Lung (tissue), 13 donors: Measurements from ENCODE around the gene PTTG1. TPM values are rescaled to one million over a fixed set of nuclear protein-coding genes. Genes with fewer than 3 reads are reported as not detected.

Experiments
- ATAC-seq: fragments of 200-7000 bp; cut with Tn5 transposase; one replicate; pipeline ENCODE4 v1.9.1; 2020; ENCODE audit warnings: moderate number of reproducible peaks; ENCODE audit not compliant: insufficient read depth, low FRiP score
- DNase-seq, 3 donors: peaks; one replicate each; pipeline ENCODE4 v3.0.0-alpha.2; 2013 to 2017
- H3K27ac ChIP-seq, 2 donors: one replicate each; pipeline ENCODE4 v1.5.1; 2013; ENCODE audit warnings: mild to moderate bottlenecking in 2 of 2, moderate library complexity in 2 of 2, control low read depth in 1 of 2, inconsistent platforms in 1 of 2, low read depth in 1 of 2, low read length in 1 of 2
- H3K27me3 ChIP-seq, 3 donors: one replicate each; pipeline ENCODE4 v1.5.1; 2013; ENCODE audit warnings: low read length in 2 of 3; ENCODE audit not compliant: control insufficient read depth in 3 of 3, insufficient read depth in 3 of 3
- H3K36me3 ChIP-seq, 4 donors: one replicate each; pipeline ENCODE4 v1.5.1; 2013; ENCODE audit warnings: low read length in 4 of 4, mild to moderate bottlenecking in 1 of 4, moderate library complexity in 1 of 4; ENCODE audit not compliant: control insufficient read depth in 4 of 4, insufficient read depth in 4 of 4
- H3K4me1 ChIP-seq, 5 donors: one replicate each; pipeline ENCODE4 v1.5.1; 2013; ENCODE audit warnings: low read length in 5 of 5, mild to moderate bottlenecking in 2 of 5, moderate library complexity in 1 of 5; ENCODE audit not compliant: control insufficient read depth in 5 of 5, insufficient read depth in 5 of 5
- H3K4me3 ChIP-seq: one replicate; pipeline ENCODE4 v1.5.1; 2013; ENCODE audit warnings: mild to moderate bottlenecking, control low read depth, moderate library complexity
- H3K9ac ChIP-seq, 2 donors: one replicate each; pipeline ENCODE4 v1.5.1; 2013; ENCODE audit warnings: low read length in 2 of 2, control low read depth in 1 of 2; ENCODE audit not compliant: insufficient read depth in 1 of 2
- H3K9me3 ChIP-seq, 4 donors: one replicate each; pipeline ENCODE4 v1.5.1; 2013; ENCODE audit warnings: low read length in 3 of 4, mild to moderate bottlenecking in 1 of 4, moderate library complexity in 1 of 4; ENCODE audit not compliant: control insufficient read depth in 4 of 4, insufficient read depth in 3 of 4
- WGBS, 2 donors: extraction: QIAGEN DNeasy Blood & Tissue Kit; methylation state at CpG; one replicate each; pipeline ENCODE4 v1.1.7; 2013; 5-methylcytosine and 5-hydroxymethylcytosine counted together
- polyA plus RNA-seq, 2 donors: library from polyadenylated mRNA; stranded (reverse); fragments of 200-250 nt; gene quantifications; one replicate each; pipeline ENCODE4 v1.2.1, GENCODE V29; 2013
- small RNA-seq: library from RNA; depleted of rRNA; stranded (forward); fragments of <200 nt; gene quantifications from one replicate; pipeline ENCODE3, GENCODE V24; 2014; ENCODE audit warnings: low replicate concordance
- total RNA-seq, 2 donors: library from RNA; depleted of rRNA in 1 of 2; stranded (reverse); fragments of >200 nt in 1 of 2; gene quantifications; one replicate each; pipeline ENCODE4 v1.2.1, GENCODE V29; 2014 to 2021
- TF ChIP-seq, protein P1 (sequence below): IDR thresholded peaks from 2 replicates; pipeline ENCODE4 v1.5.1; 2012; ENCODE audit warnings: mild to moderate bottlenecking; ENCODE audit errors: control extremely low read depth, extremely low read depth
- donor health status: control.
- donor health status: control.
- donor health status: Bipolar disorder and iron deficiency.
- donor health status: healthy.
- donor health status: DM: yes; HTN: yes; CAD: no.

Gene PTTG1
- total and polyA plus RNA-seq, 4 donors: 4.0 to 29.2 (median 15.4) TPM

DNA sequence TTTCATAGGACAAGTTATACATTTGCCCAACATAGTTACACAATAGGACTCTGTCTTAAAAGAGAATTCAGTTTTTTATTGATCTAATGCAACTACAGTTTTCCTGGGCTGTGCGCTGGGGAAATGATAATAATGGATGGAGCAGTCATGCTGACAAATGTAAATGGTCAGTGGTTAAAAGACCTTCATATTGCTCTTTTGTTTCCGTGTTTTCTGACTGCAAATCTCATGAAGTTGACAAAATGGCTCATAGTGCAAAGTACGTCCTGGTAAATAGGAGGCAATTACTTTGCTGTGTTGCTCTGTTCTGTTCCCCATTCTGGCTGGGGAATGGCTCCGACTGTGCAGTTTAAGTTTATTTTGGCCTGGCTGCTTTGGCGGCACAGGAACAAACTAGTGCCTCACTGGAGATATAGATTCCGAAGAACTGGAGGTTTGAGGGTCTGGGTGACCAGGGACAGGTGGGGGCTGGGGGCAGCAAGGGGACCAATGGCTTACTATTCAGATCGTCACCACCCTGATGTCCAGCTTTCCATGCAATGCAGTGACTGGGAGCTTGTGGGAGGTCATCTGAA lies 54.3 kb downstream of the PTTG1 start:
- TF ChIP-seq, protein P1, sequence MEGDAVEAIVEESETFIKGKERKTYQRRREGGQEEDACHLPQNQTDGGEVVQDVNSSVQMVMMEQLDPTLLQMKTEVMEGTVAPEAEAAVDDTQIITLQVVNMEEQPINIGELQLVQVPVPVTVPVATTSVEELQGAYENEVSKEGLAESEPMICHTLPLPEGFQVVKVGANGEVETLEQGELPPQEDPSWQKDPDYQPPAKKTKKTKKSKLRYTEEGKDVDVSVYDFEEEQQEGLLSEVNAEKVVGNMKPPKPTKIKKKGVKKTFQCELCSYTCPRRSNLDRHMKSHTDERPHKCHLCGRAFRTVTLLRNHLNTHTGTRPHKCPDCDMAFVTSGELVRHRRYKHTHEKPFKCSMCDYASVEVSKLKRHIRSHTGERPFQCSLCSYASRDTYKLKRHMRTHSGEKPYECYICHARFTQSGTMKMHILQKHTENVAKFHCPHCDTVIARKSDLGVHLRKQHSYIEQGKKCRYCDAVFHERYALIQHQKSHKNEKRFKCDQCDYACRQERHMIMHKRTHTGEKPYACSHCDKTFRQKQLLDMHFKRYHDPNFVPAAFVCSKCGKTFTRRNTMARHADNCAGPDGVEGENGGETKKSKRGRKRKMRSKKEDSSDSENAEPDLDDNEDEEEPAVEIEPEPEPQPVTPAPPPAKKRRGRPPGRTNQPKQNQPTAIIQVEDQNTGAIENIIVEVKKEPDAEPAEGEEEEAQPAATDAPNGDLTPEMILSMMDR: no peak
- Histone ChIP-seq H3K36me3 (no peaks in the 10 kb centered on the region), H3K4me1 (peaks cover 0 to 3% (median 0%) of the 10 kb centered on the region in 5 donors), H3K9me3 (no peaks in the 10 kb centered on the region), H3K27me3 (peaks cover 0 to 3% (median 0%) of the 10 kb centered on the region in 3 donors), H3K4me3 (no peak overlapping the region), H3K27ac (no peak overlapping the region), H3K9ac (no peak overlapping the region)
- 87 to 93% methylated on average over 7 of the region's 7 CpGs for WGBS, 2 donors
- DNase-seq (no peak), ATAC-seq (no peak)

DNA sequence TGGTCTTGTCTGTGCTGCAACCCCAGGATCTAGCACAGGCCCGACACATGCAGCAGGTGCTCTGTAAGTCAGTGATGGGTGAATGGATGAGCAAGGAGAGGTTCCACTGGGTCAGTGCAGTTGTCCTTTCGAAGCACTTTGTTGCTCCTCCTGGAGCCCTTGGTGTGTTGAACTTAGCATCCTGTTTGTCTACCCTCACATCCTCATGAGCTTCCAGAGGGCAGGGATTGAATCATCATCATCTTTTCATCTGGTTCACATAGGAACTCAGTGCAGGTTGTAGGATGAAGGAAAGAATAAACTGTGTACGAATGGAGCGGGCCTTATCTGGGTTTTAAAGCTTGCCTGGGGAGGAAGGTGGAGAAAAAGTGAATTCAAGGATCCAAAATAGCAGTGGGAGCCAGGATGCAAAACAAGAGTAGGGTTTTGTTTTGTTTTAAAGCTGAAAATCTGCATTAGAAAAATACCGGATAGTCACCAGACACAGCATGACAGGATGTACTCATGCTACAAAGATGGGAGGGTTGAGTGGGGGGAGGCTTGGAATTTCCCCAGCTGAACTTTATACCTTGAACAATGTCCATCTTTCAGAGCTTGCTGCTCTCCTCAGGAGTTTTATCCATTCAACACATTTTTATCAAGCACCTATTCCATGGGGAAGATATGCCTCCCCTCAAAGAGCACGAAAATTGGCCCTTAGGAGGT lies 55.8 kb downstream of the PTTG1 start:
- 78 to 79% methylated on average over 6 of the region's 6 CpGs for WGBS, 2 donors
- Histone ChIP-seq H3K27ac (no peak overlapping the region), H3K9ac (no peak overlapping the region), H3K4me1 (no peaks in the 10 kb centered on the region), H3K27me3 (peaks cover 0 to 3% (median 0%) of the 10 kb centered on the region in 3 donors), H3K9me3 (no peaks in the 10 kb centered on the region), H3K36me3 (no peaks in the 10 kb centered on the region), H3K4me3 (no peak overlapping the region)
- DNase-seq (no peak), ATAC-seq (no peak)
- TF ChIP-seq, protein P1: no peak

DNA sequence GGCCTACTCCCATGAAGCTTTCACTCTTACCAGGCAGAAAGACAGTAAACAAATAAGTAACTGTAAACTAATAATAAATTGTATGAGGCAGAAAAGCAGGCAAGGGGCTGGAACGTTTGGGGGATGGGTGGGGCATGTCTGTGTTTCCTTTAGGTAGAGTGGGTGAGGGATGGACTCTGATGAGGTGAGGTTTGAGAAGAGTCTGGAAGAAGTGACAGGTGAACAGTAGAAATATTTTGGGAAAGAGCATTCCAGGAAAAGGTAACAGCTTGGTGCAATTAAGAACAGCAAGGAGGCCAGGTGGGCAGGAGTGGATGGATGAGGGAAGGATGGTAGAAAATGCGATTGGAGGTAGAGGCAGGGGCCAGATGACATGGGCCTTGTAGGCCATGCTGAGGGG lies 56.5 kb downstream of the PTTG1 start:
- 69 to 73% methylated on average over 2 of the region's 2 CpGs for WGBS, 2 donors
- H3K9ac ChIP-seq: no peak overlapping the region
- H3K4me3 ChIP-seq: no peak overlapping the region
- no peaks in the 10 kb centered on the region for H3K9me3 ChIP-seq
- TF ChIP-seq, protein P1: no peak
- ATAC-seq (no peak), DNase-seq (no peak)
- H3K27ac ChIP-seq: no peak overlapping the region
- H3K36me3 ChIP-seq: no peaks in the 10 kb centered on the region
- H3K4me1 ChIP-seq: no peaks in the 10 kb centered on the region
- peaks cover 0 to 3% (median 0%) of the 10 kb centered on the region in 3 donors for H3K27me3 ChIP-seq

Small RNA genes within 50 kb of the gene (small RNA-seq; reads per million reads assigned to genes)
- gene MIR3142: not detected

Other genes with a start within 250 kb of the PTTG1 start
- gene FABP6, start 192.3 kb upstream of the PTTG1 start, total RNA-seq: 10 to 100 TPM in 1 of 2 donors, 1 to 10 TPM in 1; 5.0 to 13.1 TPM
- gene FABP6, start 192.3 kb upstream of the PTTG1 start, polyA plus RNA-seq: 1 to 10 TPM; 6.0 to 6.6 TPM
- gene CCNJL, start 109.3 kb upstream of the PTTG1 start, total RNA-seq: 10 to 100 TPM in 1 of 2 donors, 1 to 10 TPM in 1; 9.1 to 22.3 TPM
- gene CCNJL, start 109.3 kb upstream of the PTTG1 start, polyA plus RNA-seq: 10 to 100 TPM; 10.4 to 16.5 TPM
- gene C1QTNF2, start 51.2 kb upstream of the PTTG1 start, total RNA-seq: 1 to 10 TPM; 2.1 to 3.0 TPM
- 1 to 10 TPM in 1 of 2 donors, under 1 TPM in 1; 0.62 to 1.1 TPM for gene C1QTNF2, start 51.2 kb upstream of the PTTG1 start, polyA plus RNA-seq
- 10 to 100 TPM in 1 of 2 donors, 1 to 10 TPM in 1; 3.0 to 12.3 TPM for gene FAM200C, start 21.8 kb upstream of the PTTG1 start, total RNA-seq
- gene FAM200C, start 21.8 kb upstream of the PTTG1 start, polyA plus RNA-seq: 1 to 10 TPM; 1.1 to 4.3 TPM
- gene SLU7, start 2.8 kb upstream of the PTTG1 start, total RNA-seq: 10 to 100 TPM; 35.2 to 35.6 TPM
- 10 to 100 TPM; 26.7 to 34.4 TPM for gene SLU7, start 2.8 kb upstream of the PTTG1 start, polyA plus RNA-seq